Osteocyte (in vitro differentiated cells): ENCODE data around the gene NRXN3. TPM values are rescaled to one million over a fixed set of nuclear protein-coding genes. Genes with fewer than 3 reads are reported as not detected.

Experiments used
- DNase-seq: peaks from one replicate; pipeline ENCODE4 v3.0.0; 2021; ENCODE audit warnings: mixed read lengths; ENCODE audit not compliant: unreplicated experiment; ENCODE audit errors: extremely low spot score
- H3K27ac Mint-ChIP-seq: one replicate; pipeline ENCODE4 v1.8.0; 2021; ENCODE audit warnings: mild to moderate bottlenecking, mixed read lengths; ENCODE audit not compliant: unreplicated experiment
- H3K27me3 Mint-ChIP-seq: one replicate; pipeline ENCODE4 v1.8.0; 2021; ENCODE audit warnings: mixed read lengths; ENCODE audit not compliant: unreplicated experiment
- H3K36me3 Mint-ChIP-seq: one replicate; pipeline ENCODE4 v1.8.0; 2021; ENCODE audit warnings: mixed read lengths; ENCODE audit not compliant: unreplicated experiment
- H3K4me1 Mint-ChIP-seq: one replicate; pipeline ENCODE4 v1.8.0; 2021; ENCODE audit warnings: mixed read lengths; ENCODE audit not compliant: unreplicated experiment
- H3K4me3 Mint-ChIP-seq: one replicate; pipeline ENCODE4 v1.8.0; 2021; ENCODE audit warnings: mild to moderate bottlenecking, moderate library complexity, mixed read lengths; ENCODE audit not compliant: unreplicated experiment
- H3K9me3 Mint-ChIP-seq: one replicate; pipeline ENCODE4 v1.8.0; 2021; ENCODE audit warnings: mixed read lengths; ENCODE audit not compliant: unreplicated experiment
- CTCF ChIP-seq: fragments of 200-600 bp; sonication (generic); IDR thresholded peaks from 2 replicates; pipeline ENCODE4 v1.5.0; 2021; ENCODE audit warnings: antibody characterized with exemption, mild to moderate bottlenecking, moderate library complexity
- total RNA-seq: library from RNA; stranded (reverse); gene quantifications from 2 replicates; pipeline ENCODE4 v1.2.1, GENCODE V29; 2021

NRXN3 gene
- total RNA-seq, 1 donor from 2014 or later: 26.5 TPM

- Mint-ChIP-seq H3K27me3 (no peaks in the 10 kb centered on the region), H3K36me3 (no peaks in the 10 kb centered on the region), H3K4me1 (peaks cover 21% of the 10 kb centered on the region), H3K4me3 (no peak overlapping the region), H3K27ac (no peak overlapping the region), H3K9me3 (no peaks in the 10 kb centered on the region)
- DNase-seq: no peak
- peak; percentile 43 for TF ChIP-seq CTCF
Measured at GRCh38 chr14:79543967-79544697, 1374.0 kb downstream of the NRXN3 start.

GRCh38 chr14:79544698-79545070, 1374.5 kb downstream of the NRXN3 start:
- no peak for TF ChIP-seq CTCF
- Mint-ChIP-seq H3K4me3 (no peak overlapping the region), H3K9me3 (no peaks in the 10 kb centered on the region), H3K4me1 (peaks cover 21% of the 10 kb centered on the region), H3K27ac (no peak overlapping the region), H3K36me3 (no peaks in the 10 kb centered on the region), H3K27me3 (no peaks in the 10 kb centered on the region)
- no peak for DNase-seq

- DNase-seq: no peak
- Mint-ChIP-seq H3K27me3 (no peaks in the 10 kb centered on the region), H3K9me3 (no peaks in the 10 kb centered on the region), H3K27ac (no peak overlapping the region), H3K4me1 (peaks cover 14% of the 10 kb centered on the region), H3K4me3 (no peak overlapping the region), H3K36me3 (no peaks in the 10 kb centered on the region)
- TF ChIP-seq CTCF: no peak
Measured at GRCh38 chr14:79548836-79549235, 1378.7 kb downstream of the NRXN3 start.

- no peak for TF ChIP-seq CTCF
- H3K27ac Mint-ChIP-seq: no peak overlapping the region
- H3K27me3 Mint-ChIP-seq: no peaks in the 10 kb centered on the region
- H3K4me3 Mint-ChIP-seq: no peak overlapping the region
- H3K9me3 Mint-ChIP-seq: no peaks in the 10 kb centered on the region
- no peaks in the 10 kb centered on the region for H3K36me3 Mint-ChIP-seq
- no peak for DNase-seq
- H3K4me1 Mint-ChIP-seq: peaks cover 9% of the 10 kb centered on the region
Measured at GRCh38 chr14:79549515-79549914, 1379.3 kb downstream of the NRXN3 start.

- H3K27ac Mint-ChIP-seq: no peak overlapping the region
- no peaks in the 10 kb centered on the region for H3K27me3 Mint-ChIP-seq
- H3K4me3 Mint-ChIP-seq: no peak overlapping the region
- H3K9me3 Mint-ChIP-seq: no peaks in the 10 kb centered on the region
- peaks cover 9% of the 10 kb centered on the region for H3K4me1 Mint-ChIP-seq
- no peaks in the 10 kb centered on the region for H3K36me3 Mint-ChIP-seq
- DNase-seq: no peak
- TF ChIP-seq CTCF: no peak
Measured at GRCh38 chr14:79551523-79551922, 1381.3 kb downstream of the NRXN3 start.
